Left lobe of liver (tissue), 2 donors: ENCODE results near the gene OR6X1. TPM values are rescaled to one million over a fixed set of nuclear protein-coding genes. Genes with fewer than 3 reads are reported as not detected.
"Not testable (repeated sequence)": the region's sequence is repeated elsewhere in the genome, so short reads cannot be mapped to it uniquely, and the experiment has no call there.

ENCODE experiments used
- ATAC-seq: fragments of 200-7000 bp; cut with Tn5 transposase; one replicate; pipeline ENCODE4 v1.9.1; 2020; ENCODE audit warnings: mild to moderate bottlenecking, moderate library complexity
- DNase-seq: peaks from one replicate; pipeline ENCODE4 v3.0.0-alpha.2; 2020; ENCODE audit warnings: low spot score
- total RNA-seq: library from RNA; stranded (reverse); gene quantifications from one replicate; pipeline ENCODE4 v1.2.1, GENCODE V29; 2021
- donor health status: DM: no; HTN: no; CAD: no; lungs with moderate emphysema.
- donor health status: DM: no; HTN: yes; CAD: no.

Gene OR6X1
- total RNA-seq, 1 donor from 2014 or later = not detected

DNA sequence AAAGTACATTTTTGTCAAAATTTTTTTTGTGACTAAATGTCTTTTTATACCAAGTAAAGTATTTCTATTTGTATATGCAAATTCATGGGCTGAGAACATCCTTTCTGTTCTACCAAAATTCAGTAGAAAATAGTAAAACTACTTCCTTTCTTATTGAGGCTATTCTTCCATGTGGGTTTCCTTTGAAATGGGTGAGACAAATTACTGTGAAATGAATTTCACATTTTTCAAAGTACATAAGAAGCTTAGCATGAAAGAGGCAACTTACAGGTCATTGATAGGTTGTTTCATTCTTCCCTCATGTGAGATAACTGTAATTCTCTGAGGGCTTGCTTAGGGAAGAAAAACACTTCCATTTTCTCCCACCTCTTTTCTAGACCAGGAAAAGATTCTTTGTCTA, 1.0 kb upstream of the OR6X1 start:
- ATAC-seq (no peak), DNase-seq (no peak)

DNA sequence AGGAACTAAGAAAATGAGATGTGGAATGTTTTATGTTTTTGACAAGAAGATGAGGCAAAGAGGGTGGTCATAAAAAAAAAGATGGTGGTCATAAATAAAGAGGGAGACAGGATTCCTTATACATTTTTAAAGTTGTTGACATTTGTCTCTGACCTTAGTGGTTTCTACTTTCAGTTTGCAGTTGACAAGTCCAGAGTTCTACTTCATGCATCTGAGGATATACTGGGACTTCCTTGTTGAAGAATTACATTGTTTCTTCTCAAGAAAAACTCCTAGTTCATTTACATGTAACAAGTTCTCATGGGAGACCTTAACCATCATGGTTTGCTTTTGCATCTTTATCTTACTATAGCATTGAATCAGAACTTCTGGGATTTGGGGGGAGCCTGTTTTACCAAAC, 1.2 kb downstream of the OR6X1 start:
- no peak for ATAC-seq

DNA sequence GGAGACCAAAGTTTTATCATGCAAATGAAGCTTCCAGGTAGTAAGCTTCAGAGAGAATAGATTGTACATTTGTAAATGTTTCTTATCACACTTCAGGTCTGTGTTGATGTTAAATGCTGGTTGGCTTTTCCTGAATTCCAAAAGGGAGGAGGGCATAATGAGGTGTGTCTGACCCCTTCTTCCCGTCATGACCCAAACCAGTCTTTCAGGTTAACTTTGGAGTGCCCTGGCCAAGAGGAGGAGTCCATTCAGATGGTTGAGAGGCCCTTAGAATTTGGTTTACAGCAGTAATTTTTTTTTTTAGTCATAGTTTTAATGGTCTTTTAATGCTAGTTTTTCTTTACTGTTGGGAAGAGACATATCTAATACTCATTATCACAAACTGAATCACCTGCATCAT, 2.5 kb downstream of the OR6X1 start:
- DNase-seq (no peak), ATAC-seq (no peak)

More for the DNA sequence above, 1.2 kb downstream of the OR6X1 start:
- no peak for DNase-seq

DNA sequence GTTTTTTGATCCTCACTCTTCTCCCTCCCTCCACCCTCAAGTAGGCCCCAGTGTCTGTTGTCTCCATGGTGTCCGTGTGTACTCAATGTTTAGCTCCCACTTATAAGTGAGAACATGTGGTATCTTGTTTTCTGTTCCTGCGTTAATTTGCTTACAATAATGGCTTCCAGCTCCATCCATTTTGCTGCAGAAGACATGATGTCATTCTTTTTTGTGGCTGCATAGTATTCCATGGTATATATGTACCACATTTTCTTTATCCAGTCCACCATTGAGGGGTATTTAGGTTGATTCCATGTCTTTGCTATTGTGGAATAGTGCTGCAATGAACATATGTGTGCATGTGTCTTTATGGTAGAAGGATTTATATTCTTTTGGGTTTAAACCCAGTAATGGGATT, 6.0 kb downstream of the OR6X1 start:
- ATAC-seq, DNase-seq: not testable (repeated sequence)

- ATAC-seq (no peak), DNase-seq (no peak)
Observed at GRCh38 chr11:123745764-123746451, 8.4 kb downstream of the OR6X1 start.

- ATAC-seq (no peak), DNase-seq (no peak)
Observed at GRCh38 chr11:123742724-123743120, 11.6 kb downstream of the OR6X1 start.

DNA sequence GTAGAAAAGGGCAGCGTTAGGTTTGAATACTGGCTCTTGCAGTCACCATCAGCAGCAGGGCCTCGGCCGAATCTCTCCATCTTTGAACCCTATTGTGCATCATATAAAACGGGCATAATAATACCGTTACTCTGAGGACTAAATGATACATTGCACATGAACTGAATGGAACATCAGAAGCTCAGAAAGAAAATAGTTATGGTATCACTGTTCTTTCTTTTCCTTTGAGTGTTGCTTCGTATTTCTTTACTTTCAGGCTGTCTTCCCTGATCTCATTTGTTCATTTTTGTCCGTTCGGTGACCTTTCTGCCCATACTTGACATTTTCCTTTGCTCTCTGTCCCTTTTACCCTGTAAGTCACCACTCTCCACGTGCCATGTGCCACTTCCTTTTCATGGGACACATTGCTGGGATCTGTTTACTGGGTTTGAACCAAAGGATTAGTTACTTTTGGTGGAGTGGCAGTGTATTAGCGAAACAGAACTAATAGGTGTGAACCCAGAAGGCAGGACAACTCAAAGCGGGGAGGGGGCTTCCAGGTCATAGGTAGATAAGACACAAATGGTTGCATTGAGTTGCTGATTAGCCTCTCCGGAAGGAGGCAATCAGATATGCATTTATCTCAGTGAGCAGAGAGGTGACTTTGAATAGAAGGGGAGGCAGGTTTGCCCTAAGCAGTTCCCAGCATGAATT, 12.1 kb downstream of the OR6X1 start:
- ATAC-seq (peak; percentile 15), DNase-seq (no peak)

- DNase-seq = peak; percentile 91
- peak; percentile 99 for ATAC-seq
Observed at GRCh38 chr11:123741159-123742030, 12.9 kb downstream of the OR6X1 start, which contains the start of gene ZNF202. Gene ZNF202 (minus strand): TSS chr11:123741660. CDS start chr11:123730888, 10,772 bp downstream.

DNA sequence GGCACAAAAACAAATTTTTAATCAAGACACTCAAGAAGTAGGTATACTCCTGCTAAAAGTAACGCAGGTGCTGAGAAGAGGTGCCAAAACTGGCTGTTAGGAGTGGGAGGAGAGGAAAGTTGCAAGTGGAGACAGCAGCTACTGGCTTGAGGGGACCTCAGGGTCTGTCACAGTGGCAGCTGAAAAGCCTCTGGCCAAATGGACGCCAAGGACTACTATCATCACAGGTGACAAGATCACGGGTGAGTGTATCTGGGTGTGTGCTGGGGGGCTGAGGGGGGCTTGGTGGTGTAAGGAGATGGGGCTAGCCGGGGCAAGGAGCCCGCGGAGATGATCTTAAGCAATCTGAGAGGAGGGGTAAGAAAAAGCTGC, 13.5 kb downstream of the OR6X1 start:
- DNase-seq (no peak), ATAC-seq (no peak)

- no peak for DNase-seq
- no peak for ATAC-seq
Observed at GRCh38 chr11:123738374-123738773, 15.9 kb downstream of the OR6X1 start.

GRCh38 chr11:123736769-123737168, 17.5 kb downstream of the OR6X1 start:
- no peak for ATAC-seq
- no peak for DNase-seq

GRCh38 chr11:123729602-123730001, 24.7 kb downstream of the OR6X1 start:
- DNase-seq = no peak
- no peak for ATAC-seq

DNA sequence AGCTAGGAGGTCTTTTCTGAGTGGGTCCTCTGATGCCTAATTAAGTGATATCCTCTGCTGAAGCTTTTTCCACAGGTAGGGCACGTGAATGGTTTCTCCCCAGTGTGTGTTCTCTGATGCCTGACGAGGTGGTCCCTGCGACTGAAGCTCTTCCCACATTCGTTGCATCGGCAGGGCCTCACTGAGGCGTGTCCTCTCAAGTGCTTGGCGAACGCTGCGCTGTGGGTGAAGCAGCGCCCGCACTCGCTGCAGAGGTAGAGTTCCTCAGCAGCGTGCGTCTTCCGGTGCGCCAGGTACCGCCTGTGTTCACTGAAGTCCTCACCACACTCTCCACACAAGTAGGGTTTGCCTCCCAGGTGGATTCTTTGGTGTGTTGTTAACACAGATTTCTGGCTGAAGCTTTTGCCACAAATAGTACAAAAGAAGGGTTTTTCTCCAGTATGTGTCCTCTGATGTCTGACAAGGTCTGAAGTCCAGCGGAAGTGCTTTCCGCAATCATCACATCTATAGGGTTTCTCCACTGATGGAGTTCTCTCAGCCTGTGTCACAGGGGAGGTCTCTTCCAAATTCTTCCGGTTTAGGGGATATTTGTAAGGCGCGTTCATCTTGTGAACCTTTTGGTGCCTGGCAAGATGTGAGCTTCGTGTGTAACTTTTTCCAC, 28.2 kb downstream of the OR6X1 start:
- DNase-seq (no peak), ATAC-seq (no peak)

DNA sequence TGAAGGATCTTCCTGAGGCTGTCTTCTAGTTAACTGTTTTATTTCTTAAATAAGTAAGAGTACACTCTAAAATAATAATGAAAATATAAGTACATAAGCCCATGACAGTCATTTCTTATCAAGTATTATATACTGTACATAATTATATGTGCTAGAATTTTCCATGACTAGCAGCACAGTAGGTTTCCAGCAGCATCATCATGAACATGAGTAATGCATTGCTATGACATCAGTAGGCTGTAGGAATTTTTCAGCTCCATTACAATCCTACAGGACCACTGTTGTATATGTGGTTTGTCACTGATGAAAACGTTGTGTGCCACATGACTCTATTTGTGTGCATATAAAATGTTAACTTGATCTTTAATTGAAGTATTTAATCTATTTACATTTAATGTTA, 34.9 kb downstream of the OR6X1 start:
- ATAC-seq (no peak), DNase-seq (no peak)

DNA sequence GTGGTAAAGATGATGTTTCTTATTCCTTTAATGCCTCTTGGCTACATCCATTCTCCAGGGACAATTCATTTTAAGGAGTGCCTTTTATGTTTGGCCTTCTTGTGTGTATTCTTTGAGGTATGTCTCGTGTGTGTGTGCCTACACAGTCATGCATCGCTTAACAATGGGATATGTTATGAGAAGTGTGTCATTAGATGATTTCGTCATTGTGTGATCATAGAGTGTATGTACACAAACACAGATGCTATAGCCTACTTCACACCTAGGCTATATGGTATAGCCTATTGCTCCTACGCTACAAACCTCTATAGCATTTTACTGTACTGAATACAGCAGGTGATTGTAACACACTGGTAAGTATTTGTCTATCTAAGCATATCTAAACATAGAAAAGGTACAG, 35.8 kb downstream of the OR6X1 start:
- DNase-seq (no peak), ATAC-seq (no peak)

- DNase-seq (no peak), ATAC-seq (no peak)
Observed at GRCh38 chr11:123718063-123718462, 36.3 kb downstream of the OR6X1 start.

DNA sequence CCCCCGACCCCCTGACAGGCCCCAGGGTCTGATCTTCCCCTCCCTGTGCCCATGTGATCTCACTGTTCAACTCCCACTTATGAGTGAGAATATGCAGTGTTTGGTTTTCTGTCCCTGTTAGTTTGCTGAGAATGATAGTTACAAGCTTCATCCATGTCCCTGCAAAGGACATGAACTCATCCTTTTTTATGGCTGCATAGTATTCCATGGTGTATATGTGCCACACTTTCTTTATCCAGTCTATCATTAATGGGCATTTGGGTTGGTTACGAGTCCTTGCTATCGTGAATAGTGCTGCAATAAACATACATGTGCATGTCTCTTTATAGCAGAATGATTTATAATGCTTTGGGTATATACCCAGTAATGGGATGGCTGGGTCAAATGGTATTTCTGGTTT, 41.7 kb downstream of the OR6X1 start:
- not testable (repeated sequence) for DNase-seq, ATAC-seq

DNA sequence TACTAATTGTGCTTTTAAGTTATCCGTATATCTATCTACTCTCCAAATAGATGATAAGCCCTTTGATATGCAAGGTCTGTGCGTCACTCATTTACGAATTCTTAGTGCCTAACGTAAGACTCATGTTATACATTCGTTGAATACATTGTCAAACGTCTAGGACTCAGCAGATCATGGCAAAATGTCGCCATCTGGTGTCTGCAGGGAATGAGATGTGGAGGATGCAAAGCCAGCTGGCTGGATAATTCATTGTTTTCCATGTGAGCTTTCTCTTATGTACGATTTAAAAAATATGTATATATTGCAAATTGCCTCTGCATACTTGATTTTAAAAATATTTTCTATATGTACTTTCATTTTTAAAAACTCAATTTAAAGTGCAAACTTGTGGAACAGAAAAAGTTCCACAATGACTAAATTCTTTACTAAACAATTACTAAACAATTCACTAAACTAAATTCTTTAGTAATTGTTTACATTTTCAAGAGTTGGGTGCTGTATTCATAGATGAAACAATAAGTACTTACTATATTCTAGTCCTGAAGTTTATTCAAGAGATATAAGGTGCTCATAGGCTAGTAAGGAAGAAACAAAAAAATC, 46.6 kb downstream of the OR6X1 start:
- DNase-seq (no peak), ATAC-seq (peak; percentile 74)

- ATAC-seq (no peak), DNase-seq (no peak)
Observed at GRCh38 chr11:123707206-123707605, 47.1 kb downstream of the OR6X1 start.

DNA sequence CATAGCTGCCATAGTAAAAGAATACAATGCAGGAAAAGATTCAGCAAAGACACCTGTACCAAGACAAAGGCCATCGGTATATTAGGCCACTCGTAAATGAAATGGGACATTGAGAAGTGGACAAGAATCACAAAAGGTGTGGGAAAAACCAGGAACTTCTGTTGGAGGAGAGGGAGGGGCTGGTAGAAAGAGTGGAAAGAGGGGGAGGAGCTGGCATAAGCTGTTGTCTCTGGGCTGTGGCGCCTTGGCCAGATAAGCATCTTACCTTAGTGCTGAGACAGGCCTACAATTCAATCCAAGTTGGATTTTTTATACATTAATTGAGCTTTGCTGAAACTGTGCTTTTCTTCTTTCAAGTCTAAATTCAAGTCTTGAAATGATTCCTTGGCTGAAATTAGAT, 50.0 kb downstream of the OR6X1 start:
- no peak for ATAC-seq
- no peak for DNase-seq
